GM15510 (cell line): ENCODE data around the gene CHRM4.

Source experiments
- POLR2A ChIP-seq: IDR thresholded peaks from 3 replicates; pipeline ENCODE4 v1.6.1; 2011; ENCODE audit warnings: borderline replicate concordance; ENCODE audit not compliant: insufficient read length; ENCODE audit errors: extremely low read depth

The CHRM4 gene

DNA sequence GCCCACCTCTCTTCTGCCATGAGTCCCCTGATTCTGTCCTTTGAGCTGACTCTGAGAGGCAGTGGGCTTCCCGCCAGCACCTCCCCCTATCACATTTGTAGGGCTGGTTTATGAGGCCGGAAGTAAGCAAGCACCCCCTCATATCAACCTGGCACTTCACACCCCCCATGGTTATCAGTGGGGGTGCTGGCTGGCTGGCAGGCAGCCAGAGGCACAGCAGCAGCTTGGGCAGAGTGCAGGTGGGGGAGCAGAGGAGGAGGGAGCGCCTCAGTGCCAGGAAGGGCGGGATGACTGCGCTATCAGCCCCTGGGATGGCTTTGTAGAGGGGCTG lies 22.9 kb upstream of the CHRM4 start:
- TF ChIP-seq POLR2A, result no peak

DNA sequence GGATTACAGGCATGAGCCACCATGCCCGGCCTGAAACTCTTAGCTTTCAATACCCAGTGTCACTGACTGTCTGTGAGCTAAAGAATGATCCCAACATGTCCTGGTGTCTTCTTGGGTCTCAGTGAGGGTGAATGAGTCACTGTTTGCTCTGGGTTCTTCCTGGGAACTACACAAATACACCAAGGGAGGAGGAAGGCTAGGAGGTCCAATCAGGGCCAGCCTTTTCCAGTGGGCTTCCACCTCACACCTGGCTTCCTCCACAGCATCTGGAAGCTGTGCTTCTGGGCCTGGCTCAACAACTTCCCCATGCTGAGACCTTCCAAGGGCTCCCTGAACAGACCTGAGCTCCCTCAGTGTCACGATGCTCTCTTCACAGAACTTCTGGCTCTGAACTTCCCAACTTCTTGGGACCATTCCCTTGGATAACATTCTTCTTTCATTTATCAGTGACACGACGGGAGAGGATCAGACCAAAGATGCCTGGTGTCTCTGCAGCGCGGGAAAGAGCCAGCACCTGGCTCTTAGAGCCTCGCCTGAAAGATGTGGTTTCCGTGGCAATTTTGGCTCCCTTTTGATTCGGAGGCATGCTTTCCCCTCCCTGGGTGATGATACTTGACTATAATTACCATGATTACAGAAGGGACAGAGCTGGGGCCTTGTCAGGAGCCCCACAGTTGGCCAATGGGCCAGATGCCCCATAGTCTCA lies 22.3 kb upstream of the CHRM4 start:
- no peak for TF ChIP-seq POLR2A

DNA sequence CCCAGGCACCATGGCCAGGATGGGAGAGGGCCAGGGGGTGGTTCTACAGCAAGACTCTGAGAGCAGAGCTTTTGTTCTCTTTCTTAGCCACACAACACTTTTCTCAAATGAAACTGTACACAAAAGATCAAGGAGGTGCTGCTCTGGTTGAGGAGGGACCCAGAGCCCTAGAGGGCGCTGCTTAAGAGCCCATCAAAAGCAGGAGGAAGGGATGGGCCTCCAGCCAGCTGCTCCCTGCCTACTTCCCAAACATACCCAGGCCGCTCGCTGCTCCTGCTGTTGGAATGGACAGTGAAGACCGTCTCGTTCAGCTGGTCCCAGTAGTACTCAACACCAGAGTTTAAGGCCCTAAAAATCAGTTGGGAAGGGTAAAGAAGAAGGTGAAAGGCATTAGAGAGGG lies 18.4 kb upstream of the CHRM4 start:
- TF ChIP-seq POLR2A, result no peak

DNA sequence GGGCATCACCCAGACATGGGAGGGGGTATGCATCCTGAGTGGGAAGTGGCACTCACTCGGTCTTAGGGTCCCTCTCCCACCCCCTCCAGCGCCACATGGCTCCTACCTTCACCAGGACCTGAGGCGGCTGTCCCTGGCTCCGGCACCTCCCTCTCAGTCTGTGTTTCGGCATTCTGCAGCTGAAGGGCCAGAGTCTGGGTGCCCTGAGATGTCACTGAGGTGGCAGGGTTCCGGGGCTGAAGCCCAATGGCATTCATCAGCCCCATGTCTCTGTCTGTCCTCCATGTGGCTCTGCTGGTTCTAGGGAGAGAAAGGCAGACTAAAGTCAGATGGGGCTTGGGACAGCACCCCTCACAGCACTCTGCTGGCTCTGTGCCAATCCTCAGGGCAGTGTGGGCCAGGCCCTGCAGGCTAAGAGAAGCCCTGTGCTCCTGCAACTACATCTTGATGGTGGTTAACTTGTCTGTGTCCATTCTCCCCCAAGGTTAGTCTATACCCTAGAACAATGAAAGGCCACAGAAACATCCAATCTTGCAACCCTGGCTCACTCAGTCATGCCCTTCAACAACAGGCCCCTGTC lies 16.9 kb upstream of the CHRM4 start:
- TF ChIP-seq POLR2A, result no peak

DNA sequence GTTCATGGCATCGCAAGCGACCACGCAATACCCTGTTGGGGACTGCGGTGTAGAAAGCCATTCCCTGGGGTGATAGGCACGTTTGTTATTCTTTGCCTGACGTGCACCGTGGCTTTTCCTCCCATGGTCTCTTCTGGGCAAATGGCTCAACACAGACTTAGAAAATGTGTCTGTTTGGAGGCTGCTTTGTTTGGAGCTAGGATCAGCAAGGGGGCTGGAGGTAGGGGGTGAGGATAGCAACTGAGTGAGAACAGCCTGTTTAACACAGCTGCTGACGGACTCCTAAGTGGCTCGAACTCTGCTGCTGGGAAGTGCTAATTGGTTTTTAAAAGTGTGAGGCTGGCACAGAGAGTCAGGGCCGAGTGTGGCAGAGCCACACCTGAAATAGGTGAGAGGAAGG lies 16.1 kb upstream of the CHRM4 start:
- no peak for TF ChIP-seq POLR2A

DNA sequence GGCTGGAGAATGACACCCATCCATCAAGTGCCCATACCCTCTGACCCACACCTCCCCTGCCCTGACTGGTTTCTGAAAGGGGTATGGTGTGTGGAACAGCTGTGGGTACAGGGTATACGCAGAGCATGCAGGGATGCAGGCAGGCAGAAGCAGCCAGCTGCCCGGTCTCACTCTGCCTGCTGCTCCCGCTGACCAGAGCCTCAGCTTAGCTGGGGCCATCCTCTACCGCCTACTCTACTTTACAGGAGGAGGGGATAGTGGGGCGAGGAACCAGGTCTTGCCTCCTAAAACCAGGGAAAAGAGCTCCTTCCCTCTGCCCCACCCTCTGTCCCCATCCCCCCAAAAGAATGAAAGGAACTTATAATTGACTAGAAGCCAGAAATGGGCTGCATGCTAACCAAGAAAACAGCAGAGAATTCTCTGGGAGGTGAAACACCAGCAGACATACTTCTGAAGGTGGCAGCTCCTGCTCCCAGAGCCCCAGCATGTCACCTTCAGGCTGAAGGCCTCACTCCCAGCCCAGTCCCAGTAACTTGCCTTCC lies 13.0 kb upstream of the CHRM4 start:
- no peak for TF ChIP-seq POLR2A

DNA sequence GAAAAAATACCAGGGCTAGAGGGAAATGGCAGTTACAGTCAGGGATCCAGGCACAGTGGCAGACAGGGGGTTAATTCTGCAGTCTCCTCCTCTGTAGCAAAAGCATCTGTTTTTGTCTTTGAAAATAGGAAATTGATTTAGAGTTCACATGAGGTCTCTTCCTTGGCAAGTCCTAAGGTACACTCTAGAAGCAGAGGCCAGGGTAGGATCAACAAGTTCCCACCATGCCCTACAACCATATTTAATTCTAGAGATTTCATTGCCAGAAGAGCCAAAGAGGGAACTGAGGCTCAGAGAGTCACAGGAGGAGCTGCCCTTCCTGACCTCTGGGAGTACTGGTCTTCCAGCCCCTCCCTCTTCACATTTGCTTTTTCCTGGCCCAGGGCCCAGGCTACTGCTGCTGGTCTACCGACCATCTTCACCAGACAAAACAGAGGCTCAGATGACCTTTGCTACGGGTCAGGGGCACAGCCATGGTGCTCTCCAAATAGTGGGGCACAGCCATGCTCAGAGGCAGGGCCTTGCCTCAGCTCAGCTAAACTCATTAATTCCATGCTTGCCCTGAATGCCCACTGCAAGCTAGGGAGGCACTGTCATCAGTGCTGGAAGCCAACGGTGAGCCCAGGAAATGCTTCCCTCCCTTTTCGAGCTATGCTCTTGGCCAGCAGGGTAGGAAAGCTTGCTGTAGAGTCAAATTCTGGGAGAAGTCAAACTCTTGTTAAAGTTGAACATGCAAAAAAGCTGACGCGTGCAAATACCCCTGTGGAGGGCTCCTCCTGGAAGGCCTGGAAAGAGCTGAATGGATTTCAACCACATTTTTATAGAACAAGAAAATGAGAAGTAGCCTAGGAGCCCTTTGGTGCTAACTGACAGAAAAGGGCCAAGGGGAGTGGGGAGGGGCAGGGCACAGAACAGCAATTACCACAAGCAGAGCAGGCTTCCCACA lies 11.7 kb upstream of the CHRM4 start:
- no peak for TF ChIP-seq POLR2A

DNA sequence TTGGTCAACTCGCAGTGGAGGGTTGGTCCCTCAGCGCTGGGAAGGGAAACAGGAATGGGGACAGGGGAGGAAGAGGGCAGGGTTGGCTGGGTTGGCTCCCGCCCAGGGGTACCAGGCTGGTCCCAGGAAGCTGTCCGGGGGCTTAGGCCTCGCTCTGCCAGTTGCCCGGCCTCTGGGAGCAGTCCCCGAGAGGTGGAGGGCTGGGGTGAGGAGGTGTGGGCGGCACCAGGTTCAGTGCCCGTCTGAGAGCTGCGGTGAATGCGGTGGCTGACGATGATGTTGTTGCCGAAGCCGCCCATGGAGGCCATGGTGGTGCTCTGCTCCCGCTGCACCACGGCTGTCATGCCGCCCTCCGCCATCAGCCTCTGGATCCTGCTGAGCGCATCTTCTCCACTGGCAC lies 6.0 kb upstream of the CHRM4 start:
- no peak for TF ChIP-seq POLR2A

DNA sequence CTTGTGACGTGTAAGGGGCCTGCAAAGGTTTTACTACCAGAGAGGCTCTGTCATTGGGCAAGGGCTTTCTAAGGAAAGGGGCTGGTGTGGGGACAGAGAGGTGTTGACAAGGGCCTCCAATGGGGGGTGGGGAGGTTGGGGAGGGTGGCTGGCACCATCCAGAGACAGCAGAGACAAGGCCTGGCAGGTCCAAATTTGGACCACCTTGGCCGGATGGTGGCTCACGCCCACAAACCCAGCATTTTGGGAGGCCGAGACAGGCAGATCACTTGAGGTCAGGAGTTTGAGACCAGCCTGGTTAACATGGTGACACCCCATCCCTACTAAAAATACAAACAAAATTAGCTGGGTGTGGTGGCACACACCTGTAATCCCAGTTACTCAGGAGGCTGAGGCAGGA lies 2.2 kb upstream of the CHRM4 start:
- no peak for TF ChIP-seq POLR2A

DNA sequence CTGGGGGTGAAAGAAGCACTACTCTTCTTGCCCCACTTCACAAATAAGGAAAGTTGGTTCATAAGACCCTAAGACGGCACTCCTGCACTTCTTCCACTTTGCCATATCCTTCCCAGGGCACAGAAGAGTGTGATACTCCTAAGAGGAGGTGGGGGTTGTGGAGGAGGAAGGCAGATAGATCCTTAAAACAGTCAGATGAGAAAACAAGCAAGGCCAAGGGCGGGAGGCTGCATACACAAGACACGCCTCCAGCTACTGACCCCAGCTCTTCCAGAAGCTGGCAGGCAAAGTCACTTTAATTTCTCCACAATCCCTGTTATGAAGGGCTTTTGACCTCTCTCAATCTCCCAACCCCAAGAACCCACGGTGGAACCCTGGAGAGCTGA lies 1.6 kb upstream of the CHRM4 start:
- TF ChIP-seq POLR2A, result no peak

DNA sequence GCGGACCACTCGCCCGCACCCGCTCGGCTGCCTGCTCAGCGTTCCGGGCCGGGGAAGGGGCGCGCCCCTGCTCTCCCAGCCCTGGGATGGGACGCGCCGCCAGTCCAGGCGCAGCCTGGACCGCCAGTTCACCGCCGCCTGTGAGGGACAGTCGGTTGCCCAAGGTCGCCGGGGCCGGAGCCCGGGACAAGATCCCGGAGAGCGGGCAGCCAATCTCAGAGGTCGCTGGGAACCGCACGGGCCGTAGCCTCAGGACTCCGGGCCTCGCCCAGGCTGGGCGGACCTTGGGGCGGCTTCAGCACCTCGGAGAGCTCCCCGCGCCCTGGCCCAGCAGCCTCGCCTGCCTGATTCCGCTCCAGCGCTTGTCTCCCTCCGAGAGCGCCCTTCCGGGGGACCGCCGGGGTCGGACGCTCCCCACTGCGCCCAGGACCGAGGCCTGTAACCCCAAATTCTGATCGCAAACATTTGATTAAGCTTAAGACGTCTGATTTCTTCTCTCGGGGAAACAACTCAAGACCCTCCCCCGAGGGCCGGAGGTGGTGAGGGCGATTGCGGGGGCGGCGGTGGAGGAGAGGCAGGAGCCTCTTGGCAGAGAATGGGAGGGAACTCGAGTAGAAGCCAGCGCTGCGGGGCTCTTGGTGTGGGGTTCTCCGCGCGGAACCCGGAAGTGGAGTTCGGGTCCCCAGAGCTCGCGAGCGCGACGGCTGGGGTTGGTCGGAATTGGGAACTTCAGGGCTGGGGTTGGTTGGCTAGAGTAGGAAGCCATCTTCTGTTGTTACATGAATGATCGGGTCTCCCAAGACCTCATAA lies 1.1 kb upstream of the CHRM4 start:
- no peak for TF ChIP-seq POLR2A

DNA sequence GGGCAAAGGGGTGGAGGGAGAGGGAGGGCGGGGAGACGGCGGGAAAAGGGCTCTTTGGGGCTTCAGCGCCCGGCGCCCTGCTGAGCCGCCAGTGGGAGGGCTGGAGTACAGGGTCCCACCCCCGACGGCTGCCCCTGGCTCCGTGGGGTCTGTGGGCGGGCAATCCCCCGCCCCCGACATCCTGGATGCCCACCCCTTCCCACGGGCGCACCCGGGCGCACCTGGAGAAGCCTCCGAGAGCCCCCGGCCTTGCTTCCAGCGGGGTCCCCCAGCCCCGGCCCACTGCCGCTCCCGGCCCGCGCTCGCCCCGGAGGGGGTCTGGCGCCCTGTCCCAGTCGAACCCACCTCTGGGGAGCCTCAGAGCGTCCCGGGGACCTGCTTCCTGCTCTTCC lies 394 bp downstream of the CHRM4 start:
- TF ChIP-seq POLR2A, result no peak

DNA sequence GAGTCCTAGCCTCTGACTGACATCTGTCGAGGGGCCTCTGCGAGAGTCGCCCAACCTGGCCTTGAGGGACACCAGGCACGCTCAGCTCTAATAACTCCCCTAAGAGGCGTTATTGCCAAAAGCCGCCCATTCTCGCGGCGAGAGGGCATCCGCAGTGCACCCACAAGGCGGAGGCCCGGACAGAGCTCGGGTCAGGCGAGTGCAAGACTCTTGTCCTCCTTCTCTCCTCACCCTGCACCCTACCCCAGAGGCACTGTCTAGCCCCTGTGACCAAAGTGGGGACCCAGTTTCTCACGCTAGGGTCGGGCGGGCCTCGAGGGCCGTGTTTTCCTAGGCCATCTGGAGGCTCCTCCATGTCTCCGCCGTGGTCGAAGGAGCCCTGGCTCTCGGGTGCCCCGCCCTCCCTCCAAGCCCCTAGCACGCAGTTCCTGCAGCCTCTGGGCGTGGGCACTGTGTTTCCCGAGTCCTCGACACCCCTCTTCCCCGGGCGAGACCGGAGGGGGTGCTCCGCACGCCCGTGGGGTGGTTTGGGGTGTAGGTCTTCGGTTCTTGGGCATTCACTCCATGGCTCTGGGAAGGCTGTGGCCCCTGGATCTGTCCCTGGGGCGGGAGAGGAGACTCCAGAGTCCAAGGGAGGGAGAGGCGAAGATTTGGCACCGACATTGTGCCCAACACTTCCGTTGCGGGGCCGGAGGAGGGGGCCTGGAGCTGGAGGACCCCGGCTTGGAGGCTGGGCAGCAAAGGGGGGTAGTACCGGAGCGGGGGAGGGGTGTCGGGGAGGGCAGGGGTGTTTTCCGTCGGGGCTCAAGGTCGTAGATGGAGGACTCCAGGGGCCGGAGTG lies 1.0 kb downstream of the CHRM4 start:
- no peak for TF ChIP-seq POLR2A
